Measurements from ENCODE around the gene RTBDN. TPM values are rescaled to one million over a fixed set of nuclear protein-coding genes. Genes with fewer than 3 reads are reported as not detected.

The RTBDN gene
- total and polyA plus RNA-seq, 10 of the 15 experiments (the other 5 are each of a cell fraction or from before 2014, with no cell fraction given), result 0.45 TPM; not detected in 9

GRCh38 chr19:12782174-12782423 is 52.3 kb downstream of the RTBDN start (continued):
- TF ChIP-seq CTCF (IDR thresholded peaks at IDR 0.05 in 2 of 3, conservative IDR thresholded peaks at IDR 0.05 in 1 of 3; ENCODE audit: control insufficient read depth in 2 of 3, extremely low read depth in 1 of 3, insufficient read depth in 1 of 3, low read depth in 3 of 3, low read length in 3 of 3) (no peak), EP300 (IDR thresholded peaks at IDR 0.05; ENCODE audit: borderline replicate concordance in 1 of 2, control insufficient read depth in 1 of 2, low read depth in 2 of 2, low read length in 2 of 2) (no peak), MTA3 (IDR thresholded peaks at IDR 0.05; ENCODE audit: borderline replicate concordance, low read length) (no peak), FOXK2 (IDR thresholded peaks at IDR 0.05) (no peak), RBBP5 (conservative IDR thresholded peaks at IDR 0.05) (no peak), RELB (IDR thresholded peaks at IDR 0.05; ENCODE audit: low read depth) (no peak), NR2C1 (IDR thresholded peaks at IDR 0.05) (no peak), FOS (IDR thresholded peaks at IDR 0.05; ENCODE audit: borderline replicate concordance, extremely low read depth, insufficient read length) (no peak), RAD21 (IDR thresholded peaks at IDR 0.05; ENCODE audit: insufficient read depth, low read depth, low read length) (no peak), RUNX3 (IDR thresholded peaks at IDR 0.05; ENCODE audit: low read length) (no peak), PAX5 (IDR thresholded peaks at IDR 0.05; ENCODE audit: borderline replicate concordance, low read depth, low read length) (no peak), TCF12 (IDR thresholded peaks at IDR 0.05; ENCODE audit: low read depth, low read length) (peak; percentile 17; the same call in 1 of the 2 replicates), ATF3 (IDR thresholded peaks at IDR 0.05; ENCODE audit: borderline replicate concordance, extremely low read depth, low read depth, low read length) (no peak), SIN3A (IDR thresholded peaks at IDR 0.05; ENCODE audit: low read depth, low read length) (no peak)
- TF ChIP-seq, protein P1, sequence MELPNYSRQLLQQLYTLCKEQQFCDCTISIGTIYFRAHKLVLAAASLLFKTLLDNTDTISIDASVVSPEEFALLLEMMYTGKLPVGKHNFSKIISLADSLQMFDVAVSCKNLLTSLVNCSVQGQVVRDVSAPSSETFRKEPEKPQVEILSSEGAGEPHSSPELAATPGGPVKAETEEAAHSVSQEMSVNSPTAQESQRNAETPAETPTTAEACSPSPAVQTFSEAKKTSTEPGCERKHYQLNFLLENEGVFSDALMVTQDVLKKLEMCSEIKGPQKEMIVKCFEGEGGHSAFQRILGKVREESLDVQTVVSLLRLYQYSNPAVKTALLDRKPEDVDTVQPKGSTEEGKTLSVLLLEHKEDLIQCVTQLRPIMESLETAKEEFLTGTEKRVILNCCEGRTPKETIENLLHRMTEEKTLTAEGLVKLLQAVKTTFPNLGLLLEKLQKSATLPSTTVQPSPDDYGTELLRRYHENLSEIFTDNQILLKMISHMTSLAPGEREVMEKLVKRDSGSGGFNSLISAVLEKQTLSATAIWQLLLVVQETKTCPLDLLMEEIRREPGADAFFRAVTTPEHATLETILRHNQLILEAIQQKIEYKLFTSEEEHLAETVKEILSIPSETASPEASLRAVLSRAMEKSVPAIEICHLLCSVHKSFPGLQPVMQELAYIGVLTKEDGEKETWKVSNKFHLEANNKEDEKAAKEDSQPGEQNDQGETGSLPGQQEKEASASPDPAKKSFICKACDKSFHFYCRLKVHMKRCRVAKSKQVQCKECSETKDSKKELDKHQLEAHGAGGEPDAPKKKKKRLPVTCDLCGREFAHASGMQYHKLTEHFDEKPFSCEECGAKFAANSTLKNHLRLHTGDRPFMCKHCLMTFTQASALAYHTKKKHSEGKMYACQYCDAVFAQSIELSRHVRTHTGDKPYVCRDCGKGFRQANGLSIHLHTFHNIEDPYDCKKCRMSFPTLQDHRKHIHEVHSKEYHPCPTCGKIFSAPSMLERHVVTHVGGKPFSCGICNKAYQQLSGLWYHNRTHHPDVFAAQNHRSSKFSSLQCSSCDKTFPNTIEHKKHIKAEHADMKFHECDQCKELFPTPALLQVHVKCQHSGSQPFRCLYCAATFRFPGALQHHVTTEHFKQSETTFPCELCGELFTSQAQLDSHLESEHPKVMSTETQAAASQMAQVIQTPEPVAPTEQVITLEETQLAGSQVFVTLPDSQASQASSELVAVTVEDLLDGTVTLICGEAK (IDR thresholded peaks at IDR 0.05; ENCODE audit: borderline replicate concordance), result no peak
- TF ChIP-seq, protein P2, sequence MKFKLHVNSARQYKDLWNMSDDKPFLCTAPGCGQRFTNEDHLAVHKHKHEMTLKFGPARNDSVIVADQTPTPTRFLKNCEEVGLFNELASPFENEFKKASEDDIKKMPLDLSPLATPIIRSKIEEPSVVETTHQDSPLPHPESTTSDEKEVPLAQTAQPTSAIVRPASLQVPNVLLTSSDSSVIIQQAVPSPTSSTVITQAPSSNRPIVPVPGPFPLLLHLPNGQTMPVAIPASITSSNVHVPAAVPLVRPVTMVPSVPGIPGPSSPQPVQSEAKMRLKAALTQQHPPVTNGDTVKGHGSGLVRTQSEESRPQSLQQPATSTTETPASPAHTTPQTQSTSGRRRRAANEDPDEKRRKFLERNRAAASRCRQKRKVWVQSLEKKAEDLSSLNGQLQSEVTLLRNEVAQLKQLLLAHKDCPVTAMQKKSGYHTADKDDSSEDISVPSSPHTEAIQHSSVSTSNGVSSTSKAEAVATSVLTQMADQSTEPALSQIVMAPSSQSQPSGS (IDR thresholded peaks at IDR 0.05; ENCODE audit: low read length), result no peak
- TF ChIP-seq, protein P3, sequence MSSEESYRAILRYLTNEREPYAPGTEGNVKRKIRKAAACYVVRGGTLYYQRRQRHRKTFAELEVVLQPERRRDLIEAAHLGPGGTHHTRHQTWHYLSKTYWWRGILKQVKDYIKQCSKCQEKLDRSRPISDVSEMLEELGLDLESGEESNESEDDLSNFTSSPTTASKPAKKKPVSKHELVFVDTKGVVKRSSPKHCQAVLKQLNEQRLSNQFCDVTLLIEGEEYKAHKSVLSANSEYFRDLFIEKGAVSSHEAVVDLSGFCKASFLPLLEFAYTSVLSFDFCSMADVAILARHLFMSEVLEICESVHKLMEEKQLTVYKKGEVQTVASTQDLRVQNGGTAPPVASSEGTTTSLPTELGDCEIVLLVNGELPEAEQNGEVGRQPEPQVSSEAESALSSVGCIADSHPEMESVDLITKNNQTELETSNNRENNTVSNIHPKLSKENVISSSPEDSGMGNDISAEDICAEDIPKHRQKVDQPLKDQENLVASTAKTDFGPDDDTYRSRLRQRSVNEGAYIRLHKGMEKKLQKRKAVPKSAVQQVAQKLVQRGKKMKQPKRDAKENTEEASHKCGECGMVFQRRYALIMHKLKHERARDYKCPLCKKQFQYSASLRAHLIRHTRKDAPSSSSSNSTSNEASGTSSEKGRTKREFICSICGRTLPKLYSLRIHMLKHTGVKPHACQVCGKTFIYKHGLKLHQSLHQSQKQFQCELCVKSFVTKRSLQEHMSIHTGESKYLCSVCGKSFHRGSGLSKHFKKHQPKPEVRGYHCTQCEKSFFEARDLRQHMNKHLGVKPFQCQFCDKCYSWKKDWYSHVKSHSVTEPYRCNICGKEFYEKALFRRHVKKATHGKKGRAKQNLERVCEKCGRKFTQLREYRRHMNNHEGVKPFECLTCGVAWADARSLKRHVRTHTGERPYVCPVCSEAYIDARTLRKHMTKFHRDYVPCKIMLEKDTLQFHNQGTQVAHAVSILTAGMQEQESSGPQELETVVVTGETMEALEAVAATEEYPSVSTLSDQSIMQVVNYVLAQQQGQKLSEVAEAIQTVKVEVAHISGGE (CRISPR knock-in tag; IDR thresholded peaks at IDR 0.05), result no peak
